Keratinocyte (primary cell): ENCODE measurements around the gene CERKL.

Source experiments
- EZH2 ChIP-seq: IDR thresholded peaks from one replicate; pipeline ENCODE4 v1.6.1; 2012; ENCODE audit warnings: inconsistent platforms, mild to moderate bottlenecking, low read length, moderate library complexity
- TF ChIP-seq, protein P1 (sequence below), 3 experiments: IDR thresholded peaks in 1 of 3; conservative IDR thresholded peaks in 1 of 3; optimal IDR thresholded peaks in 1 of 3; 2 replicates in 2 of 3; 3 replicates in 1 of 3; pipeline versions ENCODE3 to v1.5.1; 2011; ENCODE audit warnings: low read length in 3 of 3, mild to moderate bottlenecking in 3 of 3, moderate library complexity in 2 of 3, control low read depth in 1 of 3, inconsistent platforms in 1 of 3; ENCODE audit not compliant: insufficient read depth in 2 of 3; ENCODE audit errors: extremely low read depth in 1 of 3

DNA sequence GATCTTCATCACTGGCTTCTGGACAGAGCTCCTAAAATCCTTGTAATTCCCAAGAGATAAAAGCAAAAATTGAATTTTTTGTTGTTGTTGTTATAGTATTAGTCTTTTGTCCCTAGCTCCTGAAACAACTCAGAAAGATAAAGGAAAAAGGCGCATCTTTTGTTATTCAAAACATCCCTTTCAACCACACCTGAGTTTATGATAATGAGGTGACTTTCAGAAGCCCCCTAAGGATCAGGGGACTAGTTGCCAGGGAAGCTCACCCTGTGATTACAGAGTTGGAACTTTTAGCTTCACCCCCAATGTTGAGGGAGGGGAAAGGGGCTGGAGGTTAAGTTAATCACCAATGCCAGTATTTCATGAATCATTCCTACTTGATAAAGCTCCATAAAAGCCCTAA is 10.3 kb upstream of the CERKL start:
- TF ChIP-seq, protein P1, sequence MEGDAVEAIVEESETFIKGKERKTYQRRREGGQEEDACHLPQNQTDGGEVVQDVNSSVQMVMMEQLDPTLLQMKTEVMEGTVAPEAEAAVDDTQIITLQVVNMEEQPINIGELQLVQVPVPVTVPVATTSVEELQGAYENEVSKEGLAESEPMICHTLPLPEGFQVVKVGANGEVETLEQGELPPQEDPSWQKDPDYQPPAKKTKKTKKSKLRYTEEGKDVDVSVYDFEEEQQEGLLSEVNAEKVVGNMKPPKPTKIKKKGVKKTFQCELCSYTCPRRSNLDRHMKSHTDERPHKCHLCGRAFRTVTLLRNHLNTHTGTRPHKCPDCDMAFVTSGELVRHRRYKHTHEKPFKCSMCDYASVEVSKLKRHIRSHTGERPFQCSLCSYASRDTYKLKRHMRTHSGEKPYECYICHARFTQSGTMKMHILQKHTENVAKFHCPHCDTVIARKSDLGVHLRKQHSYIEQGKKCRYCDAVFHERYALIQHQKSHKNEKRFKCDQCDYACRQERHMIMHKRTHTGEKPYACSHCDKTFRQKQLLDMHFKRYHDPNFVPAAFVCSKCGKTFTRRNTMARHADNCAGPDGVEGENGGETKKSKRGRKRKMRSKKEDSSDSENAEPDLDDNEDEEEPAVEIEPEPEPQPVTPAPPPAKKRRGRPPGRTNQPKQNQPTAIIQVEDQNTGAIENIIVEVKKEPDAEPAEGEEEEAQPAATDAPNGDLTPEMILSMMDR (optimal IDR thresholded peaks at IDR 0.05 in 1 of 3, IDR thresholded peaks at IDR 0.05 in 1 of 3, conservative IDR thresholded peaks at IDR 0.05 in 1 of 3; ENCODE audit: extremely low read depth in 1 of 3, insufficient read depth in 2 of 3, low read length in 3 of 3): no peak
- TF ChIP-seq EZH2: no peak
